Keratinocyte (primary cell): ENCODE results near the gene VWA3A. TPM values are rescaled to one million over a fixed set of nuclear protein-coding genes. Genes with fewer than 3 reads are reported as not detected.

Source experiments
- DNase-seq: peaks from one replicate; pipeline ENCODE4 v3.0.0-alpha.2; 2011; ENCODE audit warnings: low read depth, missing footprints, low spot score
- FAIRE-seq: peaks from 2 replicates; lab custom pipeline; 2011; peaks lifted over from hg19 to GRCh38; lab: Jason Lieb, UNC
- H2AFZ ChIP-seq: 2 replicates; pipeline ENCODE4 v1.6.0; 2012; ENCODE audit warnings: low read length, control low read depth, inconsistent platforms; ENCODE audit not compliant: control insufficient read depth
- H3K27ac ChIP-seq: 2 replicates; pipeline ENCODE4 v1.5.1; 2011; ENCODE audit warnings: low read length; ENCODE audit not compliant: control insufficient read depth, insufficient read depth
- H3K27me3 ChIP-seq: 3 replicates; pipeline ENCODE4 v1.6.0; 2011; ENCODE audit warnings: low read length; ENCODE audit not compliant: control insufficient read depth, insufficient read depth; ENCODE audit errors: extremely low read depth
- H3K36me3 ChIP-seq, 2 experiments: 2 replicates in 1 of 2; 3 replicates in 1 of 2; pipeline ENCODE4 v1.5.1; 2011; ENCODE audit warnings: low read length in 2 of 2, mild to moderate bottlenecking in 1 of 2; ENCODE audit not compliant: control insufficient read depth in 2 of 2, insufficient read depth in 2 of 2; ENCODE audit errors: extremely low read depth in 1 of 2
- H3K4me1 ChIP-seq: 3 replicates; pipeline ENCODE4 v1.5.1; 2011; ENCODE audit warnings: low read length; ENCODE audit not compliant: control insufficient read depth, insufficient read depth; ENCODE audit errors: extremely low read depth
- H3K4me2 ChIP-seq: 3 replicates; pipeline ENCODE4 v1.6.0; 2011; ENCODE audit warnings: low read depth, low read length; ENCODE audit not compliant: control insufficient read depth, insufficient read depth; ENCODE audit errors: extremely low read depth
- H3K4me3 ChIP-seq, 3 experiments: fragments of 200-600 bp in 1 of 3; sonication (generic) in 1 of 3; 2 replicates in 2 of 3; 3 replicates in 1 of 3; pipeline ENCODE4 v1.5.1; 2011 to 2016; ENCODE audit warnings: low read length in 3 of 3, mild to moderate bottlenecking in 3 of 3, control low read depth in 2 of 3, inconsistent platforms in 1 of 3, low read depth in 1 of 3, mixed read lengths in 1 of 3, mixed run types in 1 of 3, moderate library complexity in 1 of 3; ENCODE audit not compliant: control insufficient read depth in 2 of 3, insufficient read depth in 2 of 3; ENCODE audit errors: extremely low read depth in 1 of 3
- H3K79me2 ChIP-seq: 2 replicates; pipeline ENCODE4 v1.6.0; 2012; ENCODE audit warnings: low read length; ENCODE audit not compliant: control insufficient read depth, insufficient read depth
- H3K9ac ChIP-seq: 3 replicates; pipeline ENCODE4 v1.6.0; 2011; ENCODE audit warnings: low read length; ENCODE audit not compliant: control insufficient read depth, insufficient read depth; ENCODE audit errors: extremely low read depth
- H3K9me1 ChIP-seq: 3 replicates; pipeline ENCODE4 v1.6.0; 2011; ENCODE audit warnings: low read length; ENCODE audit not compliant: control insufficient read depth, insufficient read depth; ENCODE audit errors: extremely low read depth
- H3K9me3 ChIP-seq: 2 replicates; pipeline ENCODE4 v1.5.1; 2012; ENCODE audit warnings: low read depth, low read length; ENCODE audit not compliant: control insufficient read depth
- H4K20me1 ChIP-seq: 3 replicates; pipeline ENCODE4 v1.6.0; 2011; ENCODE audit warnings: low read length; ENCODE audit not compliant: control insufficient read depth, insufficient read depth; ENCODE audit errors: extremely low read depth
- EZH2 ChIP-seq: IDR thresholded peaks from one replicate; pipeline ENCODE4 v1.6.1; 2012; ENCODE audit warnings: inconsistent platforms, mild to moderate bottlenecking, low read length, moderate library complexity
- dilution Hi-C: fragments of 300-500 bp; cut with MboI; formaldehyde crosslinking; loops from one replicate; pipeline ENCODE4 v1.7.0; 2020; ENCODE audit warnings: low sequenced_read_pairs; ENCODE audit not compliant: extremely low pct_ligation_motif_present
- polyA plus RNA-seq, 5 experiments: library from polyadenylated mRNA; depleted of rRNA in 3 of 5; stranded (reverse) in 3 of 5; stranded (forward) in 1 of 5; unstranded in 1 of 5; fragments of >200 nt; gene quantifications; 1 replicate in 1 of 5; 2 replicates in 3 of 5; 3 replicates in 1 of 5; pipeline versions ENCODE4 v1.2.1 to v1.2.3, GENCODE V29; 2011 to 2012; ENCODE audit warnings: missing spikeins in 2 of 5, low read depth in 1 of 5, low replicate concordance in 1 of 5
- TF ChIP-seq, protein P1 (sequence below), 3 experiments: IDR thresholded peaks in 1 of 3; conservative IDR thresholded peaks in 1 of 3; optimal IDR thresholded peaks in 1 of 3; 2 replicates in 2 of 3; 3 replicates in 1 of 3; pipeline versions ENCODE3 to v1.5.1; 2011; ENCODE audit warnings: low read length in 3 of 3, mild to moderate bottlenecking in 3 of 3, moderate library complexity in 2 of 3, control low read depth in 1 of 3, inconsistent platforms in 1 of 3; ENCODE audit not compliant: insufficient read depth in 2 of 3; ENCODE audit errors: extremely low read depth in 1 of 3

Gene VWA3A
- polyA plus RNA-seq, 1 donor (not counting 4 experiments of a cell fraction or from before 2014, with no cell fraction given): 0.05 TPM

DNA sequence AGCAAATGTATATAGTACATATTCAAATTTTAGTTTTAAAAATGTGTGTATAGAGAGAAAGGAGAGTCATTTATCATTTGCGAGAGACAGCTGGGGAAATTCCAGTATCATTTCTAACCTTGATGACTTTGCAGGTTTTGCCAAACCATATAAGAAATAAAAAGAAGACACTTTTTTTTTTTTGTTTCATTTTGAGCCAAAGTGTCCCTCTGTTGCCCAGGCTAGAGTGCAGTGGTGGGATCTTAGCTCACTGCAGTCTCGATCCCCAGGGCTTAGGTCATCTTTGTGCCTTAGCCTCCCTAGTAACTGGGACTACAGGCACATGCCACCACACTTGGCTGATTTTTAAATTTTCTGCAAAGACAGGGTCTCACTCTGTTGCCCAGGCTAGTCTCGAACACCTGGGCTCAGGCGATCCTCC, 38.4 kb upstream of the VWA3A start:
- Histone ChIP-seq H3K79me2 (peaks cover 66% of the 10 kb centered on the region), H4K20me1 (peaks cover 2% of the 10 kb centered on the region), H3K27ac (no peak overlapping the region), H2AFZ (no peak overlapping the region), H3K36me3 (peaks cover 1 to 6% of the 10 kb centered on the region in 2 experiments), H3K4me2 (no peak overlapping the region), H3K9ac (no peak overlapping the region), H3K9me1 (no peaks in the 10 kb centered on the region), H3K4me1 (peaks cover 20% of the 10 kb centered on the region), H3K4me3 (no peak overlapping the region), H3K27me3 (no peaks in the 10 kb centered on the region), H3K9me3 (no peaks in the 10 kb centered on the region)
- no peak for FAIRE-seq
- dilution Hi-C loops: no loop called here
- TF ChIP-seq, protein P1, sequence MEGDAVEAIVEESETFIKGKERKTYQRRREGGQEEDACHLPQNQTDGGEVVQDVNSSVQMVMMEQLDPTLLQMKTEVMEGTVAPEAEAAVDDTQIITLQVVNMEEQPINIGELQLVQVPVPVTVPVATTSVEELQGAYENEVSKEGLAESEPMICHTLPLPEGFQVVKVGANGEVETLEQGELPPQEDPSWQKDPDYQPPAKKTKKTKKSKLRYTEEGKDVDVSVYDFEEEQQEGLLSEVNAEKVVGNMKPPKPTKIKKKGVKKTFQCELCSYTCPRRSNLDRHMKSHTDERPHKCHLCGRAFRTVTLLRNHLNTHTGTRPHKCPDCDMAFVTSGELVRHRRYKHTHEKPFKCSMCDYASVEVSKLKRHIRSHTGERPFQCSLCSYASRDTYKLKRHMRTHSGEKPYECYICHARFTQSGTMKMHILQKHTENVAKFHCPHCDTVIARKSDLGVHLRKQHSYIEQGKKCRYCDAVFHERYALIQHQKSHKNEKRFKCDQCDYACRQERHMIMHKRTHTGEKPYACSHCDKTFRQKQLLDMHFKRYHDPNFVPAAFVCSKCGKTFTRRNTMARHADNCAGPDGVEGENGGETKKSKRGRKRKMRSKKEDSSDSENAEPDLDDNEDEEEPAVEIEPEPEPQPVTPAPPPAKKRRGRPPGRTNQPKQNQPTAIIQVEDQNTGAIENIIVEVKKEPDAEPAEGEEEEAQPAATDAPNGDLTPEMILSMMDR (optimal IDR thresholded peaks at IDR 0.05 in 1 of 3, IDR thresholded peaks at IDR 0.05 in 1 of 3, conservative IDR thresholded peaks at IDR 0.05 in 1 of 3; ENCODE audit: extremely low read depth in 1 of 3, insufficient read depth in 2 of 3, low read length in 3 of 3): no peak
- TF ChIP-seq EZH2: no peak
- DNase-seq: no peak

DNA sequence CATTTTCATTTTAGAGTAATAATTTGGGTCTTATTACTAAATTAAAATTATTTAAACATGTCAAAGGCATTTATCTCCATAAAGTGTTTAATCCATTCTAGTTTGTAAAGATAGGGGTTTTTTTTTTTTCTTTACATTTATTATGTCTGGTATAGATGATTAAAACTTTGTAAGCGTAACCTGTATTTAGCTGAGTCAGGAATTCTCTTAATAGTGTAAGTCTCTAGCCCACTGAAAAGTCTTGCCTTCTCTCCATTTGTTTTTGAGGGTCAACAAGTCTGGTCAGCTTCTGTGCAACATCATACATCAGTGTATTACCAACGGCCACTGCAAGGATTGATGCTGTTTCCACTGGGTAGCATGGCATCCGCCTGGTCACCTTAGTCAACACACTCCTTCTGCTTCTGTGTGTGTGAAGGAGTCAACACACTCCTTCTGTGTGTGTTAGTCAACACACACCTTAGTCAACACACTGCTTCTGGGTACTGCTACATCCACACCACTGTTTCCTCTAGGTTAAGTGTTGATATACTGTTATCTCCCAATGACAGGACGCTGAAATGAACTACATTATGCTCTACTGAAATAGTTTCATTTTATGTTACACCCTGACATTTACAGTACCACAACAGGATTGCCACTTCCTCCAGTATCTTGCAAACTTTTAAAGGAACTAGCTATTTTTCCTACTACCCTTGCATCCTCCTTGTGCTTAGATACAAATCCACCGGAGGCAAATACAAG, 37.3 kb upstream of the VWA3A start:
- H3K36me3 ChIP-seq: peaks cover 1 to 6% of the 10 kb centered on the region in 2 experiments

More for the DNA sequence above, 37.3 kb upstream of the VWA3A start:
- Histone ChIP-seq H3K9me1 (no peaks in the 10 kb centered on the region), H3K4me3 (no peak overlapping the region), H2AFZ (no peak overlapping the region), H3K4me1 (peaks cover 20% of the 10 kb centered on the region), H3K27ac (no peak overlapping the region), H3K4me2 (no peak overlapping the region), H3K79me2 (peaks cover 68% of the 10 kb centered on the region), H3K9ac (no peak overlapping the region), H3K9me3 (no peaks in the 10 kb centered on the region), H3K27me3 (no peaks in the 10 kb centered on the region), H4K20me1 (peaks cover 2% of the 10 kb centered on the region)
- DNase-seq (no peak), FAIRE-seq (no peak)
- TF ChIP-seq, protein P1 (optimal IDR thresholded peaks at IDR 0.05 in 1 of 3, IDR thresholded peaks at IDR 0.05 in 1 of 3, conservative IDR thresholded peaks at IDR 0.05 in 1 of 3; ENCODE audit: extremely low read depth in 1 of 3, insufficient read depth in 2 of 3, low read length in 3 of 3): no peak
- TF ChIP-seq EZH2: no peak
- dilution Hi-C loops: no loop called here
